GM12891 (cell line): Measurements from ENCODE around the gene KIAA0586.
"Not testable (repeated sequence)": the region's sequence is repeated elsewhere in the genome, so short reads cannot be mapped to it uniquely, and the experiment has no call there.

ENCODE experiments used
- DNase-seq: peaks from one replicate; pipeline ENCODE4 v3.0.0; 2011; ENCODE audit warnings: low spot score; ENCODE audit not compliant: insufficient read length
- FAIRE-seq: peaks from 2 replicates; lab custom pipeline; 2011; peaks lifted over from hg19 to GRCh38; lab: Jason Lieb, UNC
- PAX5 ChIP-seq: IDR thresholded peaks from 2 replicates; pipeline ENCODE4 v1.6.1; 2011; ENCODE audit warnings: low read length, moderate library complexity, mild to moderate bottlenecking; ENCODE audit not compliant: insufficient read depth, severe bottlenecking
- POLR2A ChIP-seq: IDR thresholded peaks from 2 replicates; pipeline ENCODE4 v1.6.1; 2011; ENCODE audit warnings: low read depth, low read length, control low read depth
- POLR2AphosphoS5 ChIP-seq: IDR thresholded peaks from 2 replicates; pipeline ENCODE4 v1.6.1; 2011; ENCODE audit warnings: low read depth, low read length, control low read depth
- POU2F2 ChIP-seq: IDR thresholded peaks from 2 replicates; pipeline ENCODE4 v1.6.1; 2011; ENCODE audit warnings: low read depth, mild to moderate bottlenecking, control low read depth, low read length, moderate library complexity
- SPI1 ChIP-seq: IDR thresholded peaks from 2 replicates; pipeline ENCODE4 v1.6.1; 2011; ENCODE audit warnings: low read depth, low read length, control low read depth
- TAF1 ChIP-seq: IDR thresholded peaks from 2 replicates; pipeline ENCODE4 v1.6.1; 2011; ENCODE audit warnings: low read depth, low read length, control low read depth

The KIAA0586 gene

GRCh38 chr14:58414845-58415244, 12.7 kb upstream of the KIAA0586 start:
- FAIRE-seq (no peak), DNase-seq (no peak)
- no peak for TF ChIP-seq TAF1
- no peak for TF ChIP-seq POLR2AphosphoS5
- TF ChIP-seq SPI1: no peak
- TF ChIP-seq POU2F2: no peak
- TF ChIP-seq PAX5: no peak

- TF ChIP-seq PAX5 (no peak), POLR2AphosphoS5 (no peak), POU2F2 (no peak), SPI1 (no peak), POLR2A (no peak), TAF1 (no peak)
- FAIRE-seq (no peak), DNase-seq (no peak)
Observed at GRCh38 chr14:58415636-58416547, 11.6 kb upstream of the KIAA0586 start.

GRCh38 chr14:58416934-58417333, 10.6 kb upstream of the KIAA0586 start:
- FAIRE-seq: not testable (repeated sequence)

DNA sequence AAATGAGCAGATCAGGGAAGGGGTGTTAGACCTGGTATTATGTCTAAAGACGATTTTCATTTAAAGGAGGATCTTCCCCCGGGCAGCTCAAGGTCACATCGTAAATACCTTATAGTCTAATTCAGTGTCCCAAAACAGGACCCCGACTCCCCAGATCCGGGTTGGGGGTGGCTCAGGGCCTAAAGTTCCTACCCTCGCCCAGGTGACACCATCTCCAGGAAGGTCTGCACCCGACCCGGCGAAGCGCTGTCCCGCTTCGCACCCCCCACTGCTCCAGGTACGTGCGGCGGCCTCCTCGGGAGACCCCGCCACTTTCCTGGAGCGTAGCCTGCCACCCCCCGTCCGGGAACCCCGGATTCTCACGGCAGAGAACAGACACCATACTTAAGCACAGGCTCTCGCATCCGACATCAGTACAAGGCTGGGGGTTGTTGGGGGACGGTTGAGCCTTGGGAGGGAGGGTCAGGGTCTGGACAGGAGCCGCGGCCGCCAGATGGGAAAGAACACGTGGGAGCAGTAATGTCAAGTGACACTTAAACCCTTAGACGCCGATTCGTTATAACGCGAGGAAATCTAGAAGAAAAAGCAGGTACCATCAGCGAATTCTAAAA, 744 bp upstream of the KIAA0586 start:
- TF ChIP-seq POLR2A (peak; percentile 43; the same call in 1 of the 2 replicates), SPI1 (no peak), TAF1 (peak; percentile 80; the same call in 1 of the 2 replicates), POLR2AphosphoS5 (0 out of 2 replicates have a peak, but pooled peaks have one; percentile 30), PAX5 (no peak), POU2F2 (no peak; the same call in 1 of the 2 replicates)
- DNase-seq (no peak), FAIRE-seq (no peak)

More at GRCh38 chr14:58416934-58417333, 10.6 kb upstream of the KIAA0586 start:
- DNase-seq: not testable (repeated sequence)

- no peak for DNase-seq
Observed at GRCh38 chr14:58428118-58428683, 682 bp downstream of the KIAA0586 start.

GRCh38 chr14:58430156-58430555, 2.6 kb downstream of the KIAA0586 start:
- no peak for FAIRE-seq
- no peak for DNase-seq

More at GRCh38 chr14:58428118-58428683, 682 bp downstream of the KIAA0586 start:
- TF ChIP-seq POLR2AphosphoS5: no peak
- TF ChIP-seq POLR2A: no peak
- no peak for TF ChIP-seq SPI1
- no peak for TF ChIP-seq PAX5
- no peak for TF ChIP-seq POU2F2
- no peak for TF ChIP-seq TAF1
- no peak for FAIRE-seq

GRCh38 chr14:58439476-58439875, 12.0 kb downstream of the KIAA0586 start:
- DNase-seq: no peak
- TF ChIP-seq PAX5 (no peak), TAF1 (no peak)
- no peak for FAIRE-seq

More at GRCh38 chr14:58430156-58430555, 2.6 kb downstream of the KIAA0586 start:
- TF ChIP-seq POLR2A: no peak
- no peak for TF ChIP-seq SPI1
- TF ChIP-seq POU2F2: no peak
- no peak for TF ChIP-seq PAX5
- no peak for TF ChIP-seq TAF1

- DNase-seq (no peak), FAIRE-seq (no peak)
- TF ChIP-seq SPI1 (no peak), TAF1 (no peak), POU2F2 (no peak), POLR2AphosphoS5 (no peak), PAX5 (no peak)
Observed at GRCh38 chr14:58444627-58445026, 17.1 kb downstream of the KIAA0586 start.

GRCh38 chr14:58455593-58456265, 28.2 kb downstream of the KIAA0586 start:
- FAIRE-seq (peak; percentile 87), DNase-seq (no peak)
- TF ChIP-seq POU2F2 (no peak), TAF1 (no peak), POLR2AphosphoS5 (no peak), SPI1 (no peak), POLR2A (no peak), PAX5 (no peak)
